Measurements from ENCODE around the gene C17orf78.
"Not testable (repeated sequence)": the region's sequence is repeated elsewhere in the genome, so short reads cannot be mapped to it uniquely, and the experiment has no call there.

C17orf78 gene

DNA sequence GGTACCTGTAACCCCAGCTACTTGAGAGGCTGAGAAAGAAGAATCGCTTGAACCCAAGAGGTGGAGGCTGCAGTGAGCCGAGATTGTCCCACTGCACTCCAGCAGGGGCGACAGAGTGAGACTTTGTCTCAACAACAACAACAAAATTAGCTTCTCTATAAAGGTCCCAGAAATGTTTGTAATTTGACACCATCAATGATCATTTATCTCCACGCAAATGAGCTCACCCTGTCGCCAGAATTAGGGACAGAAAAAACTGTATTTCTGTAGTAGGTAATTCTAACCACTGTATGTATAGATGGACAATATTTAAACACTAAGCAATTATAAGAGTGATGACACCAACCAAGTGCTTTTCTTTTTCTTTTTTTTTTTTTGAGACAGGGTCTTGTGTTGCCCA, 10.7 kb downstream of the C17orf78 start:
- DNase-seq (ENCODE audit: low read depth, low spot score) = no peak

DNA sequence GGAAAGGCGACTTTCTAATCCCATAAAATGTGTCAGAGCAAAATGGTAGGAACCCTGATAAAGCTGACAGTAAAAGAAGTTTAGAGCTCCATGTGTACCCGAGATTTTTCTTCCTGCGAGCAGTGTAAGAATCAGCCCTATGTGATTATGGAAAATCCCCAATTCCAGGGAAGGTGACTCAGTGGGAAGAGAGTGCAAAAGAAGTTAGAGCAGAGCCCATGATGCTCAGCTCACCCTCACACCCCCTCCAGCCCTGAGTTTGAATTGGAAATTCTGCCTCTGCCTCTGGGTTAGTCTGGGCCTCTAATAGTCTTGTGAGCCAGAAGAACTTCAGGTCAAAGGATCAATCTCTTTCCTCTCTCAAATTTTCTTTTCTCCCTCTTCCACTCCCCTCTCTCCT, 12.5 kb downstream of the C17orf78 start:
- DNase-seq (ENCODE audit: low read depth, low spot score) = no peak

DNA sequence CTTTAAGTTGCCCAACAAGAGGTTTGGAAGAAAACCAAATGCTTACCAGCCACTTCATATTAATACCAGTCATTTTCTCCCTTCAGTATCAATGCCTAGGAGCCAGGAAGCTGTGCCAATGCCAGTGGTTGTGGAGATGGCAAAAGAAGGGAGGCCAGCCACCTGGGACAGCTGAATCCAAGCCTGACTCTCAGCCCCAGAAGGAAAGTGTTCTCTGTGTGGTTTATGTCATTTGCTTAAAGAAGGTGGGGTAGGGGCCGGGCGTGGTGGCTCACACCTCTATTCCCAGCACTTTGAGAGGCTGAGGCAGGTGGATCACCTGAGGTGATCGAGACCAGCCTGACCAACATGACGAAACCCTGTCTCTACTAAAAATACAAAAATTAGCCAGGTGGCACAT, 13.4 kb downstream of the C17orf78 start:
- DNase-seq (ENCODE audit: low read depth, low spot score) = no peak

DNA sequence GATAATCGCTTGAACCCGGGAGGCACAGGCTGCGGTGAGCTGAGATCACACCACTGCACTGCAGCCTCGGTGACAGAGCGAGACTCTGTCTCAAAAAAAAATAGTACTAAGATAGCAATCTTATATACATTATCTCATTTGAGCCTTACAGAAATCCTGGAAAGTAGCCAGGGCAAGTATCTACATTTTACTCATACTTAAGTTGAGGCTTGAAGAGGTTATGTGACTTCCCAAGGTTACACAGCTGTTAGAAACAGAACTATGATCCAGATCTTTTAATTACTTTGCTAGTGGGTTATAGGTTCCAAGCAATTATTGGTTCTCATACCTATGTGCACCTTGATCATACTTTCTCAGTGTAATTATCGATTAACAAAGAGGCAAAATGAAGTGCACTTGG, 15.4 kb downstream of the C17orf78 start:
- DNase-seq (ENCODE audit: low read depth, low spot score) = no peak

DNA sequence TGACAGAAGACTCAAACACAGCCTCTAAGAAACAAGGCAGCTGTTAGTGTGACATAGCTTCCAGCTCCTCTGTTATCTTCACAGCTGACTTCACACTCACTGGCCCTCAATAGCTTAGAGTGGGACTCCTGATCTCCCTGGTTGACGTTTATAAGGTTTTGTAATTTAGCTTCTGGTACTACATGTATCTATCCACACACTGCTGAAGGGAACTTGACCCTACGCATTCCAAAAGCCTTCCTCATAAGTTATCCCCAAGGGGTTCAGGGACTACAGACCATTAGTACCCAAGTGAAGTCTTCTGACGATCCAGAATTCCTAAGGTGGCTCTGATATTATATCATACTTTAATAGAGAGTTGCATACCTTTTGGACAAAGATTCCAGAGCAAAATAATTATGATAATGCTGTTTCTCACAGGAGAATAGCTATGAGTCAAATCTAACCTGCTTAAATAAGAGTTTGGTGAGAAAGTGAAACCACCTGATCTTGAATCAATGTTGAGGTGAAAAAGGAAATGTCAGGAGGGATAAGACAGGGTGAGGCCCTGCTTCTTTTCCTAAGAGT, 16.3 kb downstream of the C17orf78 start:
- DNase-seq (ENCODE audit: low read depth, low spot score) = no peak

DNA sequence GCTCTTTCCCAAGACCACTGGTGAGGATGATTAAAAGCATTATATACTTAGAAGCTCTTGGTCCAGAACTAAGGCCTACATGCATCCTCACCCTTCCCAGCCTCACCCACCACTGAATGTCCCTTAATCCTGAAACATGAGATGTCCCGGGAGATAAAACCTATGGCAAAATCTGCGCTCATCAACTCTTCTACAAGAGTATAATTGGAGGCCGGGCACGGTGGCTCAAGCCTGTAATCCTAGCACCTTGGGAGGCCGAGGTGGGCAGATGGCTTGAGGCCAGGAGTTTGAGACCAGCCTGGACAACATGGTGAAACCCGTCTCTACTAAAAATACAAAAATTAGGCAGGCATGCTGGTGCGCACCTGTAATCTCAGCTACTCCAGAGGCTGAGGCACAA, 17.6 kb downstream of the C17orf78 start:
- no peak for DNase-seq (ENCODE audit: low read depth, low spot score)

DNA sequence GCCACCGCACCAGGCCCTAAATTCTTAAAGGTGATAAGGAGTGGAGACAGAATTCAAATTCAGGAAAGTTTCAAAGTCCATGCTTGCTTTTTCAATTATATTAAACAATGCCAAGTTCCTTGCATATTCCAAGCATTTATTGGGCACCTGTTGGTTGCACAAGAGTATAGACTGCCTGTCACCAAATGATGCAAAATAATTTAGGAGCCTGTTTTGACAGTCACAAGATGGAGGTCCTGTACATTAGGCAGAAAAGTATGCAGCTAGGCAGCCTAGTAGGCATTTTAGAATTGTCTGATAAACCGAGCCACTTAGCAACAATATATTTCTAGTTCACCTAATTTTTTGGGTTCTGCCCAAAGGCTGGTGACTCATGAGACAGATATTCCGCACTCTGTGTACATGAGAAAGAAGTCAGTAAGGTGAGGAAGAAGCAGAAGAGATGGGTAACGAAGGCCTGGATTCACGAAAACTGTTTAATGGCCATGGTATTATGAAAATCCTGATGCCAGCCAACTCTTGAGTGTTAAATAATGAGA, 23.5 kb downstream of the C17orf78 start:
- no peak for DNase-seq (ENCODE audit: low read depth, low spot score)

DNA sequence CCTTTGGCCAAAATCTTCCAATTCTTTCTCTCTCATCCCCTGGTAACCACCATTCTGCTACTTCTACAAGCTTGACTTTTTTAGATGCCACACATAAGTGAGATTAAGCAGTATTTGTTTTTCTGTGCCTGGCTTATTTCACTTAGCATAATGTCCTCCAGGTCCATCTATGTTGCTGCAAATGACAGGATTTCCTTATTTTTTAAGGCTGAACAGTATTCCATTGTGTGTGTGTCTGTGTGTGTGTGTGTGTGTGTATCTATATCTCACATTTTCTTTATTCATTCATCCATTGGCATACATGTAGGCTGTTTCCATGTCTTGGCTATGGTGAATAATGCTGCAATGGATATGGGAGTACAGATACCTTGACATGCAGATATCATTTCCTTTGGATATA, 24.7 kb downstream of the C17orf78 start:
- DNase-seq (ENCODE audit: low read depth, low spot score) = no peak

DNA sequence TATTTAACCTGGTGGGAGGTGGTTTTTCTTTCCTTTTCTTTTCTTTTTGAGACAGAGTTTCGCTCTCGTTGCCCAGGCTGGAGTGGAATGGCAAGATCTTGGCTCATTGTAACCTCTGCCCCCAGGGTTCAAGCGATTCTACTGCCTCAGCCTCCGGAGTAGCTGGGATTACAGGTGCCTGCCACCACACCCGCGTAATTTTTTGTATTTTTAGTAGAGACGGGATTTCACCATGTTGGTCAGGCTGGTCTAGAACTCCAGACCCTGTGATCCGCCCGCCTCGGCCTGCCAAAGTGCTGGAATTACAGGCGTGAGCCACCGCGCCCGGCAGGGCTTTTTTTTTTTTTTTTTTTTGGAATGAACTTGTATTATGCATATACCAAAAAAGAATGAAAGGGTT, 29.7 kb downstream of the C17orf78 start:
- DNase-seq (ENCODE audit: low read depth, low spot score) = not testable (repeated sequence)

DNA sequence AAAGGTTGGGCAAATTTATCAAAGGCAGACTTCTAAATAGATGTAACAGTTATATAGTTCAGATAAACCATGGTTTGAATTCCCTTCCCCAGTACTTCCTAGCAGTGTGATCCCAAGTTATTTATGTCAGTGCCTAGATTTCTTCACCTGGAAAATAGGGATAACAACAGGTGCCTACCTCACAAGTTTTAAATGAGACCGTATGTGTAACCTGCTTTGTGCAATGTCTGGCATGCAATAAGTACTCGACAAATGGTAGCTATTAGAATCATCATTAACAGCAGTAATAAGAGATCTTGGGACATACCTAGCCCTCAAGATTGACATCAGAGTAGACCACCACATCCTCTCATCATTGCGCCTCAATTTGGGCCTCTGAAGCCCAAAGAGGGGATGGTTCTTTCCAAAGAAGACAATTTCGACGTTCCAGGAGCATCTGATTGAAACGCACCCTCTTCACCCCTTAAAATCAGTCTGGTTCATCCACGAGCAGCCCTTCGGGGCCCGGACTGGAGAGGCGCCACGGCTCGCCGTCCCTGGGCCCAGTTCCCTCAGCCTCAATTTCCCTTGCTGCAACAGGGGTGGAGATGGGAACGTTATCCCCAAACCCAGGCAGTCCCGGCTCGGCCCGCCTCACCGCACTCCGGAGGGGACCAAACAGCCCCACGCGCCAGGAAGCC, 30.3 kb downstream of the C17orf78 start:
- no peak for DNase-seq (ENCODE audit: low read depth, low spot score)

DNA sequence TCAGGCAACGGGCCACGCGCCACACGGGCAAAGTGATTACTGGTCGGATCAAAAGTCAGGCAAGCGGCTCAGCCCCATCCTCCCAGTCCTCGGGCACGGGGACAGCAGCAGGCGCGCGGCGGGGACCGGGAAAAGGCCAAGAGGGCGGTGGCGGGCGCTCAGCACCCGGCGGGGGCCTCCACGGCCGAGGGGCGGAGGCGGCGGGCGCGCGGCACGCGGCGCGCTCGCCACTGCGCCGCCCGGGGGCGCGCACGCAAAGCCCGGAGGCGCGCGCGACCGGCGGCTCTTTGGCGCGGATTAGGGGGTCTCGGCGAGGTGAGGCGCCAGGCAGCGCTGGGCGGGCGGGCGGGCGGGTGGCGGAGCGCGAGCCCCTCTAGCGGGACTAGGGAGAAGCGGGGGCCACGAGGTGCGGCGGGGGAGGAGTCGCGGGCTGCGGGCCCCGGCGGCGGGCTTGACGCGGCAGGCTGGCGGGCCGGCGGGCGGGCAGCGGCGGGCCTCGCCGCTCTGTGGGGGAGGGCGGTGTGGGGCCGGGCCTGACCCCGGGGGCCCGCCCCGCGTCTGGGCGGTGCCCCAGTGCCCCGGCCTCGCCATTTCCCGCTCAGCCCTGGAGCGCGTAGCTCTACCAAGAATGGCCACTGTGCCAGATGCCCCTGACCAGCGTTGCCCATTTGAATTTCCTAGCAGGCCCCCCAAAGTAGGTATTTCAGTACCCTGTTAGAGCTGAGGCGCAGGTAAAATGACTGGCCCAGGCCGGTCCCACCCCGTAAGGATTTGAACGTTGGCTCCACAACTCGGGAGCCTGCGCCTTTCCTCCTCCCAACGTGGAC, 31.1 kb downstream of the C17orf78 start, which contains the start of the genes ACACA and TADA2A:
Gene ACACA, minus strand, starts transcription at position 202 of the 827 bp plus-strand sequence. CDS start 537 bp downstream, outside the sequence.
Gene TADA2A, plus strand, starts transcription at position 252 of the 827 bp plus-strand sequence. CDS start 4,480 bp downstream, outside the sequence.
- DNase-seq (ENCODE audit: low read depth, low spot score) = no peak

DNA sequence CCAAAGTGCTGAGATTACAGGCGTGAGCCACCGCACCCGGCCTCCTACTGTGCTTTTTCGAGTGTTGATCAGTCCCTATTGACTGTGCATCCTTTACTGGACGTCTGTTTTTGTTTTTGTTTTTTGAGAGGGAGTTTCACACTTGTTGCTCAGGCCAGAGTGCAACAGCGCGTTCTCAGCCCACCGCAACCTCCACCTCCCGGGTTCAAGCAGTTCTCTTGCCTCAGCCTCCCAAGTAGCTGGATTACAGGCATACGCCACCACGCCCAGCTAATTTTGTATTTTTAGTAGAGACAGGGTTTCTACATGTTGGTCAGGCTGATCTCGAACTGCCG, 32.3 kb downstream of the C17orf78 start:
- not testable (repeated sequence) for DNase-seq (ENCODE audit: low read depth, low spot score)

DNA sequence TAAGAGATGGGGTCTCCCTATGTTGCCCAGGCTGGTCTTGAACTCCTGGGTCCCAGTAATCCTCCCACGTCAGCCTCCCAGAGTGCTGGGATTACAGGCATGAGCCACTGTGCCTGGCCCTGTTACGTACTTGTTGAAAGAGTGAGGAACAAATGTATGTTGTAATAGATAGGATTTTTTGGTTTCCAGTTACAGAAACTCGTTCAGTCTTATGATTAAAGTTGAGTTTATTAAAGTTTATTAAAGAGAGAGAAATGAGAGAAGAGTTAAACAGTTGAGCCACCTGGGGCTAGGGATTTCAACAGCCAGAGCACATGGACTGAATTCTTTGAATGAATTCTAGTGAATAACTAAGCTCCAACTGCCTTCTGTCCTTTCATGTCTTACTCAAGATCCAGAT, 34.6 kb downstream of the C17orf78 start:
- no peak for DNase-seq (ENCODE audit: low read depth, low spot score)

DNA sequence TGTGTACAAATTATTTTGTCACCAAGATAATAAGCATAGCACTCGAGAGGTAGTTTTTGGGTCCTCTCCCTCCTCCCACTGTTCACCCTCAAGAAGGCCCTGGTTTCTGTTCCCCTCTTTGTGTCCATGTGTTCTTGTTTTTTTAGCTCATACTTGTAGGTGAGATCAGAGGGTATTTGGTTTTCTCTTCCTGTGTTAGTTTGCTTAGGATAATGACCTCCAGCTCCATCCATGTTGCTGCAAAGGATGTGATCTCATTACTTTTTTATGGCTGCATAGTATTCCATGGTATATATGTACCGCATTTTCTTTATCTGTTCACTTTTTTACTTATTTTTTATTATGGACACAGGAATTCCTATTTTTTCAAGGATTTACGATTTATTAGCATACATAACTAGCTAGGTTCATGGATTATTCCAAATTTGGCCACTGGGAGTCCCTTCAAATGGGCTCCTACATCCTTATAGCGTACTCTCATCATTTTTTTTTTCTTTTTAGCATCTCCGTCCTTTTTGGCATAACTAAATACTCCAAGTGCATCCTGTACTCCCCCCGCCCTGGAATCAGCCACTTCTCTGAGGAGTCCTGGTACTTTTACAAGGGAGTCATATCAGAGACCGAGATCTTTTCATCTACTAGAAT, 38.2 kb downstream of the C17orf78 start:
- DNase-seq (ENCODE audit: low read depth, low spot score) = no peak

DNA sequence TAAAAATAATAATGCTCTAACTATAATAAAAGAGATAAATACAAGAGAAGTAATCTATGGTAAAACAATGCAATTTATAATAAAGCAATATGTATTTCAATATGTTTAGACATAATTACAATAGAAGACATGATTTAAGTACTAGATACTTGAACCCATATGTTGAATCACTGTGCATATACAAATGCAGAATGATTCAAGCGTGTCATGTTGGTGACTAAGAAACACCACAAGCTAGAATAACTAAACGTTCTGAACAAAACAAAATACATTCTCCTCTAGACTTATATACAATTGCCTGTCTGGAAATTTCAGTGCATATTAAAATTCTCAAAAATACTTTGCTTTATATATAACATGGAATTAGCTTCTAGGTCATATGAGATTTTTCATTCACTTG, 42.1 kb downstream of the C17orf78 start:
- no peak for DNase-seq (ENCODE audit: low read depth, low spot score)

DNA sequence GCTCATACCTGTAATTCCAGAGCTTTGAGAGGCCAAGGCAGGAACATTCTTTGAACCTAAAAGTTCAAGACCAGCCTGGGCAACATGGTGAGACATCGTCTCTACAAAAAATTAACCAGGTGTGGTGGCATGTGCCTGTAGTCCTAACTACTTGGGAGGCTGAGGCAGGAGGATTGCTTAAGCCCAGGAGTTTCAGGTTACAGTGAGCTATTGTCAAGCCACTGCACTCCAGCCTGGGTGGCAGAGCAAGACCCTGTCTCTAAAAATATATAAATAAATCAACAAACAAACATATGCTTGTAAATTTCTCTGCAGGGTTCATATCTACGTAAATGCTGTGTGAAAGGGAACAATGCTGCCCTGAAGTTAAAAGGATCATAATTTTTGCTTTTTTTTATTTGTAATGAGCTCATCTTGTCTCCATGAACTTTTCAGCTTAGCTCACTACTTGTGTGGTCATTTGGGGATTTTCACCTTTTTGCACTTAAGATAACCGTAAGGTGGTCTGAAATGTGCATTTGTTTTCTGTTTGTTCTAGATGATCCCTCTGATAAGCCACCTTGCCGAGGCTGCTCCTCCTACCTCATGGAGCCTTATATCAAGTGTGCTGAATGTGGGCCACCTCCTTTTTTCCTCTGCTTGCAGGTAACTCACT, 47.3 kb downstream of the C17orf78 start:
- DNase-seq (ENCODE audit: low read depth, low spot score) = no peak

DNA sequence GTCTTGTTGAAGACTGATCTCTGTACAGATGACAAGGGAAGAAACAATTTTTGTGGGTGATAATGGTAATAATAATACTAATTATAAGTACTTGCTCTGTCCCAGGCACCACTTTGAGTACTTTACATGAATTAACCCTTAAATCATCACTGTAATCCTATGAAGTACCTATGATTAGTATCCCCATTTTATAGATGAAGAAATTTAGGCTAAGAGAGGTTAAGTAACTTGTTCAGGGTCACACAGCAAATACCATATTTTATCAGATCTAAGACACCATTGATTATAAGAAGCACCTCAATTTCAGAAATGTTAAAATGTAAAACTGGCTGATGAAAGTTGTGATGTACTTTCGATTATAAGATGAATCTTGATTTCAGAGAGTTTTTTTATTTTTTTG, 49.5 kb downstream of the C17orf78 start:
- no peak for DNase-seq (ENCODE audit: low read depth, low spot score)

DNA sequence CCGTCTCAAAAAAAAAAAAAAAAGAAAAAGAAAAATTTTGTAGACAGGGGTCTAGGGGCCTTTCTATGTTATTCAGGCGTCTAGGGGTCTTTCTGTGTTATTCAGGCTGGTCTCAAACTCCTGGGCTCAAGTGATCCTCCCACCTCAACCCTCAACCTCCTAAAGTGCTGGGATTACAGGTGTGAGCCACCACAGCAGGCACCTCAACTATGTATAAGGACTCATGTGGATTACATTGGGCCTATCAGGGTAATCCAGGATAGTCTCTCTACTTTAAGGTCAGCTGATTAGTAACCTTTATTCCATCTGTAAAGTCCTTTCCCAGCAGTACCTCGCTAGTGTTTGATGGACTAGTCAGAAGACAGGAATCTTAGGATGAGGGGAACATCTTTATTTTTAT, 53.3 kb downstream of the C17orf78 start:
- DNase-seq (ENCODE audit: low read depth, low spot score) = no peak

DNA sequence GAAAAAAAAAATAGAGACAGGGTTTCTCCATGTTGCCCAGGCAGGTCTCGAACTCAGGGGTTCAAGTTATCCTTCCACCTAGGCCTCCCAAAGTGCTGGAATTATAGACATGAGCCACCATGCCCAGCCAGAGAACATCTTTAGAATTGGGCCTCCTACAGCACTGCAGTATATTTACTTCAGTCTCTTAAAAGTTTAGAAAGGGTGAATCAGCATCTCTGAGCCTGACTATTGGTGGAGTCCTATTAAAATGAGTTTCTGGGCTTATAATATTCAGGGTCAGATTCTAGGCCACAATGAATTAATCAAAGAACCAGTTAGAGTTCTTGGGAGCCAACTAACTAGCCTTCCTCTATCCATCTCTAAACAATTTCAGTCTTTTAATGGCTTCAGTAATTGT, 53.7 kb downstream of the C17orf78 start:
- DNase-seq (ENCODE audit: low read depth, low spot score) = no peak

DNA sequence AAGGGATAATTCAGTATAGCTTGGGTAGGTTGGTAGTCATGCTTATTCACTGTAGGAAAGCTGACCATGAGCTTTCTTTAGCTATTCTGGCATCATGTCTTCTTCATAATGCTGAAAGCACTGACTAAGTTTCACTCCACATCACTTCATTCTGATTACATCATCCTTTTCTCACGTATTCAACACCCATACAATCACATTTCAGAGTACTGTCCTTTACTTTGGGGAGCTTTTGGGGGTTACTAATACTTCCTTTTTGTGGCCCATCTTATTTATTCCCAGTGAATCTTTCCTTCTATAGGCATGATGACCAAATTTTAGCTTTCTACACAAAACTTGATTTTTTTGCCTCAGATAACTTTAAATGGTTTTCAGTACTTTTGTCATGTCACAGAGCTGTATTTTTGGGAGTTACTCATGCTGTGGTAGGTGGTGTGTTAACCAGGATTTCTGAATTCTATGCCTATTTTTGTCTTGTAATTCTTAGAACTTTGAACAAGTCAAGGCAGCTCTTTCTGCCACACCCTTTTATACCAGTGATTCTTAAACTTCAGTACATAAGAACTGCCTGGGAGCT, 54.4 kb downstream of the C17orf78 start:
- DNase-seq (ENCODE audit: low read depth, low spot score) = no peak

DNA sequence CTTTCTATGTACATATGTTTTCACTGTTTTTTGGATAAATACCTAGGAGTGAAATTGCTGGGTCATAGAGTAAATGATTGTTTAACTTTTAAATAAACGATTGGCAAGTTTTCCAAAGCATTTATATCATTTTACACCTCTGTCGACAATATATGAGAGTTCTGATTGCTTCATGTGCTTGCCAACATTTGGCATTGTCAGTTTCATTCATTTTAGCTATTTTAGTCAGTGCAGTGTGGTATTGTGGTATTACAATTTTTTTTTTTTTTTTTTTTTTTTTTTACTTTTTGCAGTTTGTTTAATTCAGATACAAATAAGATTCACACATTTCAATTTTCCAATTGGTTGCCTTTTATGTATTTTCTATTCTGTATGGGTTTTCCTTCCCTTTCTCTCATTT, 56.9 kb downstream of the C17orf78 start:
- no peak for DNase-seq (ENCODE audit: low read depth, low spot score)

All from brain pericyte (primary cell).